Activated naive CD8-positive, alpha-beta T cell treated with anti-CD3 and anti-CD28 coated beads, Interleukin-2, amount 50 U/mL, for 24 hours (primary cell): ENCODE results near the gene GNAS.

ENCODE experiments used
- ATAC-seq: fragments of 150-1000 bp; cut with Tn5 transposase; one replicate; pipeline ENCODE4 v1.10.0; 2021
- DNase-seq: peaks from one replicate; pipeline ENCODE4 v3.0.0; 2021
- H3K27ac Mint-ChIP-seq: one replicate; pipeline ENCODE4 v1.8.0; 2021; ENCODE audit warnings: mild to moderate bottlenecking, mixed read lengths
- H3K27me3 Mint-ChIP-seq: one replicate; pipeline ENCODE4 v1.8.0; 2021; ENCODE audit warnings: mixed read lengths
- H3K36me3 Mint-ChIP-seq: one replicate; pipeline ENCODE4 v1.8.0; 2021; ENCODE audit warnings: low read depth, mixed read lengths
- H3K4me1 Mint-ChIP-seq: one replicate; pipeline ENCODE4 v1.8.0; 2021; ENCODE audit warnings: mixed read lengths
- H3K4me3 Mint-ChIP-seq: one replicate; pipeline ENCODE4 v1.8.0; 2021; ENCODE audit warnings: mild to moderate bottlenecking, moderate library complexity, mixed read lengths
- H3K9me3 Mint-ChIP-seq: one replicate; pipeline ENCODE4 v1.8.0; 2021; ENCODE audit warnings: mixed read lengths

The GNAS gene

GRCh38 chr20:58901488-58902402 lies 49.2 kb downstream of the GNAS start:
- H3K4me3 Mint-ChIP-seq, result no peak overlapping the region
- peaks cover 63% of the 10 kb centered on the region for H3K36me3 Mint-ChIP-seq
- H3K27ac Mint-ChIP-seq, result peak overlapping the region; percentile 68

DNA sequence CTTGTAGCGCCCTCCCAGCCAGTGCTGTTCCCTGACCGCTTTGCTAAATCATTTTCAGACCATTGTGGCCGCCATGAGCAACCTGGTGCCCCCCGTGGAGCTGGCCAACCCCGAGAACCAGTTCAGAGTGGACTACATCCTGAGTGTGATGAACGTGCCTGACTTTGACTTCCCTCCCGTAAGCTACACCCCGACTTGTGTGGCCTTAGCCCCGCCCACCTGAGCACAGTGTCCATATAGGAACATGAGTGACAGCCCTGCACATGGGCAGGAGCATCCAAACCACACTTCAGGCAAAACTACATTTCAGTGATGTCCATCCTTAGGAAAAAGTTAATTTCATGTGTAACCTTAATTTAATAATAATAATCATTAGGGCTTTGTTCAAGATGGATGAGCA lies 51.1 kb downstream of the GNAS start:
- Mint-ChIP-seq H3K9me3 (no peaks in the 10 kb centered on the region), H3K27me3 (no peaks in the 10 kb centered on the region), H3K4me1 (peaks cover 76% of the 10 kb centered on the region), H3K27ac (no peak overlapping the region), H3K4me3 (no peak overlapping the region), H3K36me3 (peaks cover 69% of the 10 kb centered on the region)
- DNase-seq, result no peak
- ATAC-seq, result no peak

More at GRCh38 chr20:58901488-58902402, 49.2 kb downstream of the GNAS start:
- Mint-ChIP-seq H3K4me1 (peaks cover 72% of the 10 kb centered on the region), H3K9me3 (no peaks in the 10 kb centered on the region), H3K27me3 (no peaks in the 10 kb centered on the region)
- ATAC-seq (no peak), DNase-seq (no peak)

DNA sequence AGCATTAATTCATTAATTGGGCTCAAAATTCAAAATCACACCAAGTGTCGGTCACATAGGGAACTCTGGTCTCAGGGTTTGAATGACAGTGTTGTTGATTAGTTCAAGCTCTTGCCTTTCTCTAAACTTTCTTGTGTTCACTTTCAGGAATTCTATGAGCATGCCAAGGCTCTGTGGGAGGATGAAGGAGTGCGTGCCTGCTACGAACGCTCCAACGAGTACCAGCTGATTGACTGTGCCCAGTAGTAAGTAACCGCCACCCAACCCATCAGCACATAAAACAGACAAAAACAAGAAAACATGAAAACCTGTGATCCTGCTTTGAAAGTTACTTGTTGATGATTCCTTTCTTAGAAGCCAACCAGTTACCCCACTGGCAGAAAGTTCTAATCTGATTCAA lies 52.7 kb downstream of the GNAS start:
- Mint-ChIP-seq H3K9me3 (no peaks in the 10 kb centered on the region), H3K4me3 (no peak overlapping the region), H3K4me1 (peaks cover 68% of the 10 kb centered on the region), H3K36me3 (peaks cover 69% of the 10 kb centered on the region), H3K27ac (peak overlapping the region; percentile 16), H3K27me3 (no peaks in the 10 kb centered on the region)
- DNase-seq (no peak), ATAC-seq (no peak)

DNA sequence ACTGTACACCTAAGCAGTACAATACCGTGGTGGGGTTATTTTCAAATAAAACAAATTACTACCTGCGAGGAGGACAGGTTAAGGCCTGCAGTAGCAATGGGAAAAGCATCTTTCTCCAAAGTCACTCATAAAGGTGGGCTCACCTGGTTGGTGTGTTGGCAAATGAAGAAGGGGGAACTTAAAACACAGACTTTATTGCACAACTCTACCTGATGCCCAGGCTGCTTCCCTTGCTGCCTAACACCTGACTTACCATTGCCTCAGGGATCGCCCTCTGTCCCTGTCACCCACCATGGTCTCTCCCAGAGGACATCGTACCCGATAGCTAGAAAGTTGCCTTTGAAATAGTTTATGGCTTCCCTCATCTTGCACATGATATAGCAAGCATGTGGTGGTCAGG lies 53.6 kb downstream of the GNAS start:
- Mint-ChIP-seq H3K27me3 (no peaks in the 10 kb centered on the region), H3K36me3 (peaks cover 77% of the 10 kb centered on the region), H3K4me1 (peaks cover 65% of the 10 kb centered on the region), H3K9me3 (no peaks in the 10 kb centered on the region), H3K27ac (no peak overlapping the region), H3K4me3 (no peak overlapping the region)
- ATAC-seq (no peak), DNase-seq (no peak)

DNA sequence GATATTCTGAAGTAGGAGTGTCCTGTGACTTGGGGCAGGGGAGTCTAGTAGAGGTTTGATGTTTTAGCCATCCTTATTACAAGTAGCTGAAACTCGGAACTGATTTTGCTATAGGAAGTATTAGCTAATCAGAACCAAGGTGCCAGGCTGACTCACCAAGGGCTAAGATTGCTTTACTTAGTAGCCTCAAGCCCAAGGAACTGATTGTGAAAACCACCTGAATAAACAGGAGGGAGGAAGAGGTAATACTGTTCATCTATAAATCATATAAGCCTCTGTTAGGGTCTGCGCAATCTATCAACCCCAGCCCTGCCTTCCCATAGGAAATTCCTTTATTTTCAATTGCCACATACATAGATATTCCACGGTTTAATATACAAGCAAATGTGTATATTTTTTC lies 54.4 kb downstream of the GNAS start:
- peak overlapping the region; percentile 64 for H3K4me3 Mint-ChIP-seq
- no peaks in the 10 kb centered on the region for H3K27me3 Mint-ChIP-seq
- peaks cover 81% of the 10 kb centered on the region for H3K36me3 Mint-ChIP-seq
- H3K27ac Mint-ChIP-seq, result peak overlapping the region; percentile 77
- H3K4me1 Mint-ChIP-seq, result peaks cover 69% of the 10 kb centered on the region
- DNase-seq, result no peak
- no peaks in the 10 kb centered on the region for H3K9me3 Mint-ChIP-seq
- no peak for ATAC-seq

GRCh38 chr20:58907320-58908137 lies 55.0 kb downstream of the GNAS start:
- no peaks in the 10 kb centered on the region for H3K9me3 Mint-ChIP-seq
- peaks cover 67% of the 10 kb centered on the region for H3K4me1 Mint-ChIP-seq
- DNase-seq (peak; percentile 52), ATAC-seq (peak; percentile 80)
- peak overlapping the region; percentile 64 for H3K4me3 Mint-ChIP-seq
- H3K36me3 Mint-ChIP-seq, result peaks cover 79% of the 10 kb centered on the region
- H3K27me3 Mint-ChIP-seq, result no peaks in the 10 kb centered on the region
- H3K27ac Mint-ChIP-seq, result peak overlapping the region; percentile 77

- Mint-ChIP-seq H3K4me1 (peaks cover 63% of the 10 kb centered on the region), H3K9me3 (no peaks in the 10 kb centered on the region), H3K27me3 (no peaks in the 10 kb centered on the region), H3K27ac (peak overlapping the region; percentile 77), H3K36me3 (peaks cover 75% of the 10 kb centered on the region), H3K4me3 (peak overlapping the region; percentile 64)
- DNase-seq (no peak), ATAC-seq (no peak)
Measured at GRCh38 chr20:58908221-58908620, 55.7 kb downstream of the GNAS start.

GRCh38 chr20:58908941-58909340 lies 56.4 kb downstream of the GNAS start:
- DNase-seq, result no peak
- H3K4me3 Mint-ChIP-seq, result no peak overlapping the region
- peaks cover 58% of the 10 kb centered on the region for H3K4me1 Mint-ChIP-seq
- H3K27ac Mint-ChIP-seq, result no peak overlapping the region
- no peak for ATAC-seq
- peaks cover 67% of the 10 kb centered on the region for H3K36me3 Mint-ChIP-seq
- no peaks in the 10 kb centered on the region for H3K27me3 Mint-ChIP-seq
- no peaks in the 10 kb centered on the region for H3K9me3 Mint-ChIP-seq

DNA sequence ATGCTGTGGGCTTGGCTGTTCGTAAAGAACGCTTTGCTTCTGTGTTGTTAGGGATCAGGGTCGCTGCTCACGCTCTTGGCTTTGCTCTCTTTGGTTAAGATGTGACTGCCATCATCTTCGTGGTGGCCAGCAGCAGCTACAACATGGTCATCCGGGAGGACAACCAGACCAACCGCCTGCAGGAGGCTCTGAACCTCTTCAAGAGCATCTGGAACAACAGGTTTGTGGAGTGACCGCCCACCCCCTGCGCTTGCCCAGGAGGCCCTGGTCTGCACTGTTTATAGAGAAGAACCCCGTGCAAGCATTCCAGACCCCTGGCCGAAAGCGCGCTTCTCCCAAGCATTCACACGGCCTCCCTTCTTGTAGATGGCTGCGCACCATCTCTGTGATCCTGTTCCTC lies 57.1 kb downstream of the GNAS start:
- Mint-ChIP-seq H3K4me3 (no peak overlapping the region), H3K27me3 (no peaks in the 10 kb centered on the region), H3K4me1 (peaks cover 55% of the 10 kb centered on the region), H3K27ac (no peak overlapping the region), H3K36me3 (peaks cover 64% of the 10 kb centered on the region), H3K9me3 (no peaks in the 10 kb centered on the region)
- no peak for ATAC-seq
- DNase-seq, result no peak

GRCh38 chr20:58910473-58910872 lies 58.0 kb downstream of the GNAS start:
- peaks cover 48% of the 10 kb centered on the region for H3K4me1 Mint-ChIP-seq
- no peak overlapping the region for H3K4me3 Mint-ChIP-seq
- no peaks in the 10 kb centered on the region for H3K27me3 Mint-ChIP-seq
- peaks cover 56% of the 10 kb centered on the region for H3K36me3 Mint-ChIP-seq
- H3K27ac Mint-ChIP-seq, result no peak overlapping the region
- DNase-seq (no peak), ATAC-seq (no peak)
- H3K9me3 Mint-ChIP-seq, result no peaks in the 10 kb centered on the region

DNA sequence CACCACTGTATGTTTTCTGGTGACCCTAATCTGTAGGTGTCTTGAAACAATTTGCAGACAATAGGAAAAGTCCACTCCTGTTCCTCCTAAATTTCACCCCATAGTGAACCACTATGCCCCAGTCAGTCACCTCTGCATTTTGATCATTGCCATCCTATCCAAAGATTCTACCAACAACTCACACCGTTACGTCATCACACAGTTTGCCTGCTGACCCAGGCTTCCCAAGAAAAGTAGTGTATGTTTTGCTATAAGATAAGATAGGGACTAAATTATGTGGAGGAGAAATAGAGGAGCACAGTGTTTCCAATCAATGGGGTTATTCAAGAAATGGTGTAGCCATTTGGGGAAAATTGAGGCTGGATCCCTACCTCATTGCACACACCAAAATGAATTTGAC lies 58.8 kb downstream of the GNAS start:
- no peak for DNase-seq
- H3K36me3 Mint-ChIP-seq, result peaks cover 50% of the 10 kb centered on the region

DNA sequence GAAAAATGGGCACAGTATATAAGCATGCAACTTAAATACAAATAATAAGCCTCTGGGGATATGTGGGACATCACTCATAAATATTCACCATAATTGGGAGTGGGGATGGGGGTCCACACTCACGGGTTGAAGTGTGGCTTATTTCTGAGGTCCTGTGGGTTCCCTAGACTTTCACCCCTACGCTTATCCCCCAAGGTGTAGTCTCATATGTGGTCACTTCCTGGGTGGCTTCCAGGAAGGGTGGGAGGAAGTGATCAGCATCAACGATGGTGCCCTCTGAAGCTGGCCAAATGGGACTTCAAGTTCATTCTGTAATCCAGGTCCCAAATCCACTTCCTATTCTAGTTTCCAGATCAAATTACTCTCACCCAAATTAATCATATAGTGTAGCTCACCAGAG lies 59.5 kb downstream of the GNAS start:
- Mint-ChIP-seq H3K27ac (no peak overlapping the region), H3K4me3 (no peak overlapping the region), H3K9me3 (no peaks in the 10 kb centered on the region), H3K27me3 (no peaks in the 10 kb centered on the region), H3K4me1 (peaks cover 36% of the 10 kb centered on the region), H3K36me3 (peaks cover 46% of the 10 kb centered on the region)
- DNase-seq (no peak), ATAC-seq (no peak)

More for the DNA sequence above, 58.8 kb downstream of the GNAS start:
- H3K27me3 Mint-ChIP-seq, result no peaks in the 10 kb centered on the region
- ATAC-seq, result no peak
- no peaks in the 10 kb centered on the region for H3K9me3 Mint-ChIP-seq
- H3K27ac Mint-ChIP-seq, result no peak overlapping the region
- no peak overlapping the region for H3K4me3 Mint-ChIP-seq
- peaks cover 42% of the 10 kb centered on the region for H3K4me1 Mint-ChIP-seq

DNA sequence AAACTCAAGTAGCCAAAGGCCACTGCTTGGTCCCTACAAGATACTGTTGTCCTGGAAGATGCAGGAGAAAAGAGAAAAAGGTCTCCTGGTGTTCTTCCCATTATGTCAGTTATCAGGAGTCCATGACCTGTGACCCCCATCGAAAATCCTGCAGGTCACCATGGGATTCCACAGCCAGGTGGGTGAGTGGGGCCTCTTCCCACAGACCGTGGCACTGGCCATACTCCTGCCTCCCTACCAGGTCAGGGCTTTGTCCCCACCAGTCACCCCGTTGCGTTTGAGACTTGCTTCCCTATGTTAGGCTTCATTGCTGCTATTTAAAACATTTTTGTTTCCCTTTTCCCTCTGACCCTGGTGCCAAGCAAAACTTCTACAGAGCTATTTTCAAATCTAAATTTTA lies 60.6 kb downstream of the GNAS start:
- peaks cover 35% of the 10 kb centered on the region for H3K36me3 Mint-ChIP-seq
- H3K27me3 Mint-ChIP-seq, result no peaks in the 10 kb centered on the region
- ATAC-seq (no peak), DNase-seq (no peak)
- peaks cover 25% of the 10 kb centered on the region for H3K4me1 Mint-ChIP-seq
- H3K9me3 Mint-ChIP-seq, result no peaks in the 10 kb centered on the region
- no peak overlapping the region for H3K4me3 Mint-ChIP-seq
- no peak overlapping the region for H3K27ac Mint-ChIP-seq

- H3K4me1 Mint-ChIP-seq, result no peaks in the 10 kb centered on the region
- H3K9me3 Mint-ChIP-seq, result no peaks in the 10 kb centered on the region
- no peak overlapping the region for H3K27ac Mint-ChIP-seq
- DNase-seq, result no peak
- no peak for ATAC-seq
- H3K27me3 Mint-ChIP-seq, result no peaks in the 10 kb centered on the region
- H3K4me3 Mint-ChIP-seq, result no peak overlapping the region
- no peaks in the 10 kb centered on the region for H3K36me3 Mint-ChIP-seq
Measured at GRCh38 chr20:58918621-58919020, 66.1 kb downstream of the GNAS start.

DNA sequence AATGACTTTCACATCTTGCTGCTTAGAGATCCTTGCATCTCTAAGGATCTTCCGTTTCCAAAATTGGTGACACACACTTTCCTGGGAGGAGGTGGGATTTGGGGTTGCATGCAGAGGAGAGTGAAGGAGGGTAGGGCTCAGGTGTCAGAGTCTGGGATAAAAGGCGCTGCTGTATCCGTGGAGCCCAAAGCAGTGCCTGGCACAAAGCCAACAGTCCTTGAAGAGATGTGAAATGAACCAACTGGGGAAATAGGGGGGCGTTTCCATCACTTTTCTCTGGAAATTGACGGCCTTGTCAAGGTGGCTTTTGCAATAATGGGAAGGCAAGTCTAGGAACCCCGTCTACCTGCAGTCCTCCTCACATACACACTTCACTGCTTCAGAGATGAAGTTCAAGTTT lies 69.0 kb downstream of the GNAS start:
- Mint-ChIP-seq H3K27ac (no peak overlapping the region), H3K4me1 (no peaks in the 10 kb centered on the region), H3K9me3 (no peaks in the 10 kb centered on the region), H3K36me3 (no peaks in the 10 kb centered on the region), H3K4me3 (no peak overlapping the region), H3K27me3 (no peaks in the 10 kb centered on the region)
- DNase-seq, result no peak
- ATAC-seq, result no peak
